Coronary artery (tissue), 2 donors: Measurements from ENCODE around the gene KIAA1958.

ENCODE experiments used
- DNase-seq: peaks from one replicate; pipeline ENCODE4 v3.0.0-alpha.2; 2017; ENCODE audit warnings: low spot score
- H3K27ac ChIP-seq, 2 donors: fragments of 200-600 bp; sonication (generic); one replicate each; pipeline ENCODE4 v1.5.1; 2016 to 2019
- H3K4me3 ChIP-seq: fragments of 200-600 bp; sonication (generic); 2 replicates; pipeline ENCODE4 v1.5.1; 2016; ENCODE audit warnings: mild to moderate bottlenecking, moderate library complexity
- TF ChIP-seq, protein P1 (sequence below): fragments of 200-600 bp; sonication (generic); IDR thresholded peaks from one replicate; pipeline ENCODE4 v1.5.1; 2019; ENCODE audit warnings: antibody characterized with exemption

The KIAA1958 gene

DNA sequence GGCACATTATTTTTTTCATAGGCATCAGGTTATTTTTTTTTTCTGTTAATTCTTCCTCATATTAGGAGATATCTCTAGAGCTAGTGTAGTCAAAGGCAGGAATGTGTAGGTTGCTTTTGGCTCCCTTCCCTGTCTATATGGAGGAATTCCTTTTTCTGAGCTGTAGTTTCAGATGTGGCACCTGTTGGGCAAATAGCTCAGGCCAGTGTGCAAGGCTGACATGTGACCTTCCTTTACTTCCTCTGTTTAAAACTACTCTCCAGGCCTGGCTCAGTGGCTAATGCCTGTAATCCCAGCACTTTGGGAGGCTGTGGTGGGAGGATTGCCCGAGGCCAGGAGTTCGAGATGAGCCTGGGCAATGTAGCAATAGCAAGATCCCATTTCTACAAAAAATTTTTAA, 40.5 kb upstream of the KIAA1958 start:
- no peak for DNase-seq
- Histone ChIP-seq H3K27ac (peak overlapping the region in 1 of 2 donors; percentile 75), H3K4me3 (no peak overlapping the region)
- TF ChIP-seq, protein P1, sequence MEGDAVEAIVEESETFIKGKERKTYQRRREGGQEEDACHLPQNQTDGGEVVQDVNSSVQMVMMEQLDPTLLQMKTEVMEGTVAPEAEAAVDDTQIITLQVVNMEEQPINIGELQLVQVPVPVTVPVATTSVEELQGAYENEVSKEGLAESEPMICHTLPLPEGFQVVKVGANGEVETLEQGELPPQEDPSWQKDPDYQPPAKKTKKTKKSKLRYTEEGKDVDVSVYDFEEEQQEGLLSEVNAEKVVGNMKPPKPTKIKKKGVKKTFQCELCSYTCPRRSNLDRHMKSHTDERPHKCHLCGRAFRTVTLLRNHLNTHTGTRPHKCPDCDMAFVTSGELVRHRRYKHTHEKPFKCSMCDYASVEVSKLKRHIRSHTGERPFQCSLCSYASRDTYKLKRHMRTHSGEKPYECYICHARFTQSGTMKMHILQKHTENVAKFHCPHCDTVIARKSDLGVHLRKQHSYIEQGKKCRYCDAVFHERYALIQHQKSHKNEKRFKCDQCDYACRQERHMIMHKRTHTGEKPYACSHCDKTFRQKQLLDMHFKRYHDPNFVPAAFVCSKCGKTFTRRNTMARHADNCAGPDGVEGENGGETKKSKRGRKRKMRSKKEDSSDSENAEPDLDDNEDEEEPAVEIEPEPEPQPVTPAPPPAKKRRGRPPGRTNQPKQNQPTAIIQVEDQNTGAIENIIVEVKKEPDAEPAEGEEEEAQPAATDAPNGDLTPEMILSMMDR: no peak

DNA sequence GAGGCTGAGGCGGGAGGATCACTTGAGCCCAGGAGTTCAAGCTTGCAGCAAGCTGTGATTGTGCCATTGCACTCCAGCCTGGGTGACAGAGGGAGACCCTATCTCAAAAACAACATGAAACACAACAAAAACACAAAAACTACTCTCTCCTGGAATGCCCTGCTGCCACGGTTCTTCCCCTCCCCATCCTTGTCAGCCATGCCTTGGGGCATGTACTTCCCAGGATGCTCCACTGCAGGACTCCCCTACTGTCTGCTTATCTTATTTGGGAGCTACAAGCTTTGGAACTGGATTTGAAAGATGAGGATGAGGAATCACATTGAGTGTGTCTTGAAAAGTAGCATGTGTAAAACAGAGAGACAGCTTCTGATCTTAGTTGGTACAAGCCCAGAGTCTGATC, 40.1 kb upstream of the KIAA1958 start:
- TF ChIP-seq, protein P1: no peak
- H3K27ac ChIP-seq: peak overlapping the region in 1 of 2 donors; percentile 75
- no peak for DNase-seq
- H3K4me3 ChIP-seq: no peak overlapping the region

DNA sequence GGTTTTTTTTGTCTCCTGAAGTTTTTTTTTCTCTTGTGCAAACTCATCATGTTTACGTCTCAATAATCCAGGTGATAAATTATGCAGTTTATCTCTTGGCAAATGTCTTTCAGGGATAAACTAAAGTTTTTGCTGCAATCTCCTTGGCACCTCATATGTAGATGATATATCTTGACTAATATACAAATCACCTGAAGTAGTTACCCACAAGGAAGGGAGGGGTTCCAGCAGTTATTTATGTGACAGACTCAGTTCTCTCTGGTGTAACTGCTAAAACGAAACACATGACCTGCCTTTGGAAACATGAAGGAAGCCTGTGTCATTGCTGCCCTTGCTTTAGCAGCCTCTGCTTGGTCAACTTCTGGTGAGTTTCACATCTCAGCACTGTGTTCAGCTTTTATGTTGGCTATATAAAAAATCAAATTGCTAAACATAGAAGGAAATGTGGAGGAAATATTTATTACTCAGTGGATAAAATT, 39.3 kb upstream of the KIAA1958 start:
- Histone ChIP-seq H3K27ac (peak overlapping the region; percentile 75 to 77), H3K4me3 (no peak overlapping the region)
- no peak for DNase-seq
- TF ChIP-seq, protein P1: no peak

DNA sequence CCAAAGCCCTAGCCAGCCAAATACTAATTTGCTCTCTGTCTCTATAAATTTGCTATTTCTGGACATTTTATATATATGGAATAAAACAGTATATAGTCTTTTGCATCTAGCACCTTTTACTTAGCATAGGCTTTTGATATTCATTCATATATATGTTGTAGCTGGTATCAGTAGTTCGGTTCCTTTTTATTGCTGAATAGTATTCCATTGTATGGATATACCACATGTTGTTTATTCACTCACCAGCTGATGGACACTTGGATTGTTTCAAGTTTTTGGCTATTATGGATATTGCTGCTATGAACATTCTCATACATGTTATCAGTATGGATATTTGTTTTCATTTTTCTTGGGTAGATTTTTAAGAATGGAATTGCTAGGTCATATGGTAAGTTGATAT, 23.8 kb upstream of the KIAA1958 start:
- no peak overlapping the region for H3K27ac ChIP-seq
- DNase-seq: no peak
- no peak overlapping the region for H3K4me3 ChIP-seq
- TF ChIP-seq, protein P1: no peak

DNA sequence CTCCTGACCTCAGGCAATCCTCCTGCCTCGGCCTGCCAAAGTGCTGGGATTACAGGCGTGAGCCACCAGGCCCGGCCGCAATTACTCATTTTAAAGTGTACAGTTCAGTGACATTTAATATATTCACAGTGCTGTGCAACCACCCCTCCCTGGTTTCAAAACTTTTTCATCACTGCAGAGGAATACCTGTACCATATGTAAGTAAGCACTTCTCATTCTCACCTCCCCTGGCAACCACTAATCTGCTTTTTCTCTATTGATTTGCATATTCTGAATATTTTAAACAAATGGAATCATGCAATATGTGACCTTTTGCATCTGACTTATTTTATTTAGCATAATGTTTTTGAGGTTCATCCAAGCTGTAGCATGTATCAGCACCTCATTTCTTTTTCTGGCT, 21.3 kb upstream of the KIAA1958 start:
- DNase-seq: no peak
- TF ChIP-seq, protein P1: no peak
- Histone ChIP-seq H3K4me3 (no peak overlapping the region), H3K27ac (no peak overlapping the region)

DNA sequence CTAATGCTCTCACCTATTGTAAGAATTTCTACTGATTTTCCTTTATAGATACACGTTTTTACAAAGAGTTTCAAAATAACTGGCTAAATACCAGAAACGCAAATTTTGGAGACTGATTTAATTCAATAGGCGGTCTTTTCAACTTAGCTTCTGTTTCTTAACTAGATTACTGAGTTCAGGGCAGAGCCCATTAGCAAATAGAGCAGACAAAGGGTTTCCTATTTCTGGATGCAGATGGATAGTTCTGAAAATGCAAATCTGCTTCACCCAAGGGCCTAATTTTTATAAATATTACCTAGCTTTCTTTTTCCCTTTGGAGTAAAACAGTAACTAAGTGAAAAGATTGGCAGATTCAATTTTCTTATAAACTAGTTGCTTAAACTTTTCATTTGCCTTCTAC, 13.6 kb upstream of the KIAA1958 start:
- no peak for DNase-seq
- Histone ChIP-seq H3K4me3 (no peak overlapping the region), H3K27ac (no peak overlapping the region)
- TF ChIP-seq, protein P1: no peak

DNA sequence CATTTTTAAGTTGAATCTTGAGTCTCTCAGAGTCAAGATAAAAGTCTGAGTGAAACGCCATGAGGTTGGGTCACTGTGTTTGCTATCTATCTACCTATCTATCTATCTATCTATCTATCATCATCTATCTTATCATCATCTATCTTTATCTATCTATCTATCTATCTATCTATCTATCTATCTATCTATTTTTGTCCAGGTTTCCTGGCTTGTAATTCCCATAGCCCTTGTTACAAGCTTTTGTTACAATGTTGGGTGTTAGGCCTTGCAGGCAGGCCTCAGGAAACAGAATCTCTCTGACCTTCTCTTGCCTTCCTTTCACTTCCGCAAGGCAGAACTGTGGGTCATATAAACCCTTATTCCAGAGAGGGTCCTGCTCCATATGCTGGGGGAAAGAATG, 12.6 kb upstream of the KIAA1958 start:
- Histone ChIP-seq H3K27ac (no peak overlapping the region), H3K4me3 (no peak overlapping the region)
- TF ChIP-seq, protein P1: no peak
- DNase-seq: no peak
